GM18951 (cell line): ENCODE measurements around the gene LLPH.
"Not testable (repeated sequence)": the region's sequence is repeated elsewhere in the genome, so short reads cannot be mapped to it uniquely, and the experiment has no call there.

Experiments
- POLR2A ChIP-seq: IDR thresholded peaks from 4 replicates; pipeline ENCODE4 v1.6.1; 2011; ENCODE audit warnings: mild to moderate bottlenecking; ENCODE audit not compliant: insufficient read length, insufficient read depth; ENCODE audit errors: extremely low read depth
- in situ Hi-C: fragments of 300-500 bp; cut with MboI; formaldehyde crosslinking; loops from one replicate; pipeline ENCODE4 v1.12.0; 2022; ENCODE audit warnings: low sequenced_read_pairs, mixed read lengths, inconsistent platforms; ENCODE audit not compliant: unreplicated experiment

Gene LLPH

GRCh38 chr12:66130267-66131066 lies at the start of gene LLPH:
TSS of gene LLPH (minus strand) at chr12:66130750. CDS start at chr12:66129106, 1,644 bp downstream.
- in situ Hi-C loops: loop anchor here (25.0 kb wide), 1 partner anchor 282 kb away; no protein-coding TSS in a partner anchor

GRCh38 chr12:66176105-66176900 lies 45.8 kb upstream of the LLPH start:
- in situ Hi-C loops: no loop called here
- no peak for TF ChIP-seq POLR2A

More at GRCh38 chr12:66130267-66131066, at the start of gene LLPH:
- peak; percentile 90 for TF ChIP-seq POLR2A

- in situ Hi-C loops: not testable (repeated sequence)
These were observed 44.1 kb upstream of the LLPH start for GRCh38 chr12:66174391-66175325.

GRCh38 chr12:66170606-66171005 lies 40.1 kb upstream of the LLPH start:
- in situ Hi-C loops: no loop called here
- no peak for TF ChIP-seq POLR2A

GRCh38 chr12:66169221-66170170 lies 38.9 kb upstream of the LLPH start, which contains the start of gene TMBIM4:
TSS of gene TMBIM4 (minus strand) at chr12:66169996. CDS start at chr12:66169951, 45 bp downstream.
- in situ Hi-C loops: no loop called here
- peak; percentile 81 for TF ChIP-seq POLR2A

- TF ChIP-seq POLR2A: no peak
- in situ Hi-C loops: no loop called here
These were observed 37.9 kb upstream of the LLPH start for GRCh38 chr12:66168410-66168809.

GRCh38 chr12:66166561-66166960 lies 36.0 kb upstream of the LLPH start:
- no peak for TF ChIP-seq POLR2A
- in situ Hi-C loops: no loop called here

- in situ Hi-C loops: no loop called here
- TF ChIP-seq POLR2A: no peak
These were observed 34.6 kb upstream of the LLPH start for GRCh38 chr12:66165141-66165540.

GRCh38 chr12:66164349-66164821 lies 33.8 kb upstream of the LLPH start:
- in situ Hi-C loops: no loop called here
- no peak for TF ChIP-seq POLR2A

GRCh38 chr12:66163289-66163688 lies 32.7 kb upstream of the LLPH start:
- in situ Hi-C loops: no loop called here

GRCh38 chr12:66162701-66163100 lies 32.2 kb upstream of the LLPH start:
- no peak for TF ChIP-seq POLR2A
- in situ Hi-C loops: no loop called here

More at GRCh38 chr12:66163289-66163688, 32.7 kb upstream of the LLPH start:
- TF ChIP-seq POLR2A: no peak

GRCh38 chr12:66160704-66161103 lies 30.2 kb upstream of the LLPH start:
- in situ Hi-C loops: no loop called here
- no peak for TF ChIP-seq POLR2A

GRCh38 chr12:66159123-66159522 lies 28.6 kb upstream of the LLPH start:
- TF ChIP-seq POLR2A: no peak
- in situ Hi-C loops: no loop called here
